ENCODE measurements around the gene COL2A1.

The COL2A1 gene

DNA sequence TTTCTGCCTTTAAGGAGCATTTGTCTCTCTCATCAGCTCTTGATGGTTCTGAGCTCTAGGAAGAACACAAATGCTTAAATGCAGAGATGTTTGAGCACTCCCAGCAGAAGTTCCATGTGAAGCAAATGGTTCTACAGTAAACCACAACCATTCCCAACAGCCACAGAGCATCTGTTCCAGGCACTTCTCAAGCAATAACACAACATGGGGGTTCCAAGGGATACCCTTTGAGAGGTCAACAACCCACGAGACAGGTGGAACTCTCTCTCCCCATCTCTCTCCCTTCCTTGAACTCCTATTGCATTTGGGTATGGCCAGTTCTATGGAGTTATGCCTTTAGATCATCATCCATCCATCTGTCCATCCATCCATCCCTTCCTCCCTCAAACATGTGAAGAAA, 5.2 kb upstream of the COL2A1 start:
- DNase-seq, result no peak

DNA sequence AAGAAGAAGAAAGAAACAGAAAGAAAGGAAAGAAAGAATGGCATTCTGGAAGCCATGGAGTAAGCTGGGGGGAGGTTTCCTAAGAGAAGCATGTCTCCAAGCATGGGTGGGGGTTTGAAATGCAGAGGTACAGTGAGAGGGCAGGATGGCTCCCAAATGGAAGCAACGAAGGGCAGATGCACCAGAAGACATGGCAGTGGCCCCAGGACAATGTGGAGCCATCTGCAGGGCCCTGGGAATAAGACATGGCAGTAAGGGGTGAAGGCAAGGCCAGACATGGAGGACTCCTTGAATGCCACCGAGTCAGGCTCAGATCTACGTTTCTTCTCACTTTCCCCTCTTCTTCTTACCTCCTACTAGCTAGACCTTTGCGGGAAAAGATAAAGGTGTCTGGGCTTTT, 4.7 kb upstream of the COL2A1 start:
- DNase-seq, result no peak

- no peak for DNase-seq
These were observed 4.1 kb upstream of the COL2A1 start for GRCh38 chr12:48008349-48008748.

DNA sequence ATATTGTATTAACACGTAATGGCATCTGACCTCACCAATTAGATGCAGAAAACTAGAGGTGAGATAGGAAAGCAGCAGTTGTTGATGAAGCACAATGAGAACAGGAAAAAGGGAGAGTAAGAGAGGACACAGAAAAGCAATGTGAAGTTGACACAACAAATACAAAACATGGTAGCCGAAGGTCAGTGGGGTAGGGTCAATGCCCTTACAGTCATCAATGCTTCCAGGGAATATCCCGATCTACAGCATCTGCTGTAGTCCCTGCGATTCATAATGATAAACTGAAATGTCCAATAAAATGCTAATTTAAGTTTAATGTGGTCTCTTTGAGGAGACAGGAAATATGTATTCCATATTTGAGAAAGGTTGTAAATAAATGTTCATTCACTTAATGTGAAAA, 2.9 kb upstream of the COL2A1 start:
- DNase-seq, result no peak

GRCh38 chr12:48005750-48006021, 1.4 kb upstream of the COL2A1 start:
- DNase-seq, result no peak

DNA sequence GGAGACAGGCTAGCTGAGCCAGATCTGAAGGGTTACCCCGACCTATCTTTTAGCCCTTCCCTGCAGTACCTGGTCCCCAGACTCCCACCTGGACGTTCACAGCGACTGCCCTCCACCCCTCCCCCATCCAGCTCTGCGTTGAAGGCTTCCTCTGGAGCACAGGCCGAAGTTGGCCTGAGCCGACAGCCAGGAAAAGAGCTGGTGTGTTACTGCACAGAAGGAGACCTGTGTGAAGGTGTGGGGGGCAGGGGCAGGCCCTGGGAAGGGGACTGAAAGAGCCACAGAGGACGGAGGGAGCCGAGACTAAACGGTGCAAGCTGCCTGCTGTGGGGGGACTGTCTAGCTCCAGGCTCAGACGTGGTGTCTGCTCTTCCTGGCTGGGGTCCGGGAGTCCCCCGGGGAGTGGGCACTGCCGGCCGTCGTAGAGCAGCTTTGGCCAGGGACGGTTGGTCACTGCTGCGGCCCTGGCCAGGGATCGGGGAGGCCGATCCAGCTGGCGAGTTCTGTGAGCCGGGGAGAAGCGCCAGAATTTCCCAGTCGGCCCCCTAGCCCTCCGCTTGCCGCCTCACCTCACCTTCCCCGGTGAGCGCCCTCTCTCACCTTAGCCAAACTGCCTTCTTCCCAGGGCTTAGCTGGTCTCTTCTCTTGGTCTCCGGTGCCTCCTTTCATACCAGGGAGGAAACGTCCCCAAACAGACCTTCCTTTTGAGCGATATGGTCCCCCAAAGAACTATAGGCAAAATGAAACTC, 899 bp upstream of the COL2A1 start:
- no peak for DNase-seq

DNA sequence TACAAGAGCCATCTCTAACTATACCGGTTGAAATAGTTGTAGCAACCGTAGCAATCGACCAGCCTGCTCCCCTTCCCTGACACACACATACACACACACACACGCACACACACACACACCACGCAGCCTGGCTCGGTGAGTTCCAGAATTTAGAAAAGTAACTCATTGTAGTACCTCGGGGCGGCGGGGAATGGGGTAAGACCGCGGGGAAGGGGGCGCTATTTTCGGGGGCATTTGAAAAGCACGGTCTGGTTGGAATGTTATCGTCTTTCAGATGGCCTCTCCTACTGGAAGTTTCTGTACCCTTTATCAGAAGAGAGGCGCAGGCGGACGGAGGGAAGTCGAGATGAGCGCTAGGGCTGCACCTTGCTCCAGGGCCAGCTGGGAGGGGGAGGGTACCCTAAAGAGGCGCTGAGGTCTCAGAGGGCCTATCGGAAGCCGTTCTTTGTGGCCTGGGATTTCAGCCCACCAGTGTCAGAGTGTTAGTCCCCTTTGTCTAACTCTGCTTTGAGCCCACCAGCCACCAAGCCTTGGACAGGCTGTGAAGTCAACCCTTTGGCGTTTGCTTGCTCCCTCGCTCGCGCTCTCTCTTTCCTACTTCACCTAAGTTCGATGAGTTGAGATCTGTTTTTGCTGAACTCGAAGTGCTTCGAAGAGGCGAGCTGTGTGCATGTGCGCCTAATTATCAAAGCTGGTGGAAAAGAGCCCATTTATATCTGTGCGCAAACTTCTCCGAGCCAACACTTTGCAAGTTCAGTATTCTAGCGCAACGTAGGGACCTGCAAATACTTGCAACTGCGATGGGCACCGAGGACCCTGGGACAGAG, 837 bp downstream of the COL2A1 start:
- no peak for DNase-seq

DNA sequence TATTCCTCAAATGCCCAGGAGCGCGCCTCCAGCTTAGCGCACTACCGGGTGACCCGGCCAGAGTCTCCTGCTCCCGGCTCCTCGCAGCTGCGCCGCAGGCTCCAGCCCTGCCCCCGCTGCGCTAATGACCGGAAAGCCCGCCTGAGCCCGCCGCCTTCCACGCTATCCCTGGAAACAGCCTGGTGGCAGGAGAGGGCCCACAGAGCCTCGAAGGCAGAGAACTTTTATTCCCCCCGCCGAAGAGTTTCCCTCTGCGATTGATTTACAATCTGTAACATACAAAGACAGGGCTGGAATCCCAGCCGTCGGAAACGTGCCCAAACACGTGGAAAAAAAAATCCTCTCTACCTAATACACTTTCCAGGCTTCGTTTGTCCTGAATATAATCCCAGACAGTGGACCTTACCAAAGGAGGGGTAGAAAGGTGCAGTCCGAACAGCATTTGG, 1.5 kb downstream of the COL2A1 start:
- no peak for DNase-seq

DNA sequence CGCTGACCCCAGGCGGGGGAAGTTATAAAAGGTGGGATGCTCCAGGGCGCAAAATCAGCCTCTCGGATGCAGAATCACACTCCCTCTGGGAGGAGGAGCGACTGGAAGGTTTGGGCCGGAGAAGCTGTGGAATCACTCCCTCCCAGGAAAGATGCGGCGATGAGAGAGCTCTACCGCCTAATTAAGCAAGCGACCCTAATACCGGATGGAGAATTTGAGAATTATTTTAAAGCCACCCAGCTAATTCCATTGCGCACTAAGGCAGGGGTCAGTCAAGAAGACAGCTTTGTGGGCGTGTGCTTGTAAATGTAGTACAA, 1.9 kb downstream of the COL2A1 start:
- DNase-seq, result peak; percentile 57

DNA sequence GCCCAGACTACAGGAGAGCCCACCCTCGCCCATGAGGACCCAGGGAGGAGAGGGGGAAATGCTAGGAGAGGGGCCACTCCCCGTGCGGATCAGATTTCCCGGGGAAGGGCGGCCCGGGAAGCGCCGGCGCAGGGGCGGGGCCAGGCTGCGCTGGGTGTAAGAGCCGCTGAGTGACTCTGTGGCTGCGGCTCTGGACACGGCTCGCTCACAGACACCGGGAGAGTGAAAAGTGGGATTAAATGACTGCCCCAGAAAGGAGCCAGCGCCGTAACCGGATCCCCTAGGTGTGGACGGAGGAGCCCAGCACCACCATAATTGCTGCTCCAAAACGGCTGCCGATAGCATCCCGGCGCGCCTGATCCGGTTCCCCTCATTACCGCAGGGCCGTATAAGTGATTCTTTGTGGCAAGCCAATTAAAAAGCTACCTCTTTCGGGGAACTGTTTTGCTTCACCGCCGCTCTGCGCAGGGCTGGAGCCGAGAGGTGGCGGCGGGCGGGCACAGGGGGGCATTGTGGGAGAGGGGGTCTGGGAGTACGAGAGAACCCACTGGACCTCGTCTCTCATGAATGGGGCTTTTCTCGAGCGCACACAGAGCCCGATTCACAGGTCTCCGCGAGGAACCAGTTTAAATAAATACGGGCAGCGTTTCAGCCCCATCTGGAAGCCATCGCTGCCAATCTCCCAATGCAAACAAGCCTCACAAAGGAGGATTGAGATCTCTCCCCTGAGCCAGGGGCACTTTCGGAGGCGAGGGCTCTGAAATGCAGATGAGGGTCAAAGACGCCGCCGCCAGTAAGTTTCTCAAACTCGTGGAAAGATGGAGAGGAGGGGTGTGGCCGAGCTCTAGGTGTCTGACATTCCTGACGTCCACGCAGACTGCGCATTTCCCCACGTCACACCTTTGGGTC, 2.5 kb downstream of the COL2A1 start:
- DNase-seq, result peak; percentile 83

DNA sequence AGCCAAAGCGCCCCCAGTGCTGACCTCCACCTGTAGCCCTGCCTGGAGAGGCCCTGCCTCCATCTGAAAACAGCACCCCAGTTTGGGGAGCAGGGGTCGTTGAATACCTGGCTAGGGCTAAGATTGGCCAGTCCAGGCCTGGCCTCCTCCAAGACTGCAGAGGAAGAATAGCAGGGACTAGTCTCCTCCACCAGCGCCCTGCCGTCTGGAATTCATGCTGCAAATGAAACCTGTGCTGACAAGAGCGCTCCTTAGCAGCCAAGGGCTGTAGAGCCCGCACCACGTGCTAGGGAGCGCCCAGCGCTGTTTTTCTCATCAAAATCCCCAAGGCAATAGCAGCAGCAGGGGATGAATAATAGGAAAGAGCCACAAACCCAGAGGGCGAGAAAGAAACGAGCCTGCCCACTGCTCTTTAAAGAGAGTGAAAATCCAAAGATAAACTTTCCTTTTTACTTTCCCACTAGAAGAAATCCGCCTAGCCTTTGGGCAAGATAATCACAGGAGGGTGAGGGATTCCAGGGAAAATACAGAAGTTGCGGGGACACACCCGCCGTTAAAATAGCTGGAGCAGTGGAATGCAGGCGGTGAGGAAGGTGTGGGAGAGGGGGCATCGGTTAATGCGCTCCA, 3.3 kb downstream of the COL2A1 start:
- peak; percentile 62 for DNase-seq

- DNase-seq, result no peak
These were observed 4.5 kb downstream of the COL2A1 start for GRCh38 chr12:47999816-48000215.

DNA sequence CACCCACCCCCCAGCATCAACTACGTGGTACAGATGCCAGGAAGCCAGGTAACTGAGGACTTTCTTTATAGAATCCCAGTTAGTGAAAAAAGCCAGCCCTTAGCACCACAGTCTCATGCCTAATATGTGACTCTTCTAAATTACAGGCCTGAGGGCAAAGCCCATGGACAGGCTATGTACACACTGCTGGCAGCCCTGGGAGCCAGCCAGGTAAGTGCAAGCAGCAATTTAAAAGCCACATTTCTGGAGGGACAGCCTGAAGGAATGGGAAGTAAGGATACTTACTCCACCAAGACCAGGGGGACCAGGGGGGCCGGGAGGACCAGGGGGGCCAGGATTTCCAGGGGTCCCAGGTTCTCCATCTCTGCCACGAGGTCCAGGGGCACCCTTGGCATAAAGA, 7.0 kb downstream of the COL2A1 start:
- DNase-seq, result no peak

- no peak for DNase-seq
These were observed 8.3 kb downstream of the COL2A1 start for GRCh38 chr12:47995981-47996401.

- DNase-seq, result no peak
These were observed 10.8 kb downstream of the COL2A1 start for GRCh38 chr12:47993491-47993890.

GRCh38 chr12:47992776-47993175, 11.5 kb downstream of the COL2A1 start:
- DNase-seq, result no peak

DNA sequence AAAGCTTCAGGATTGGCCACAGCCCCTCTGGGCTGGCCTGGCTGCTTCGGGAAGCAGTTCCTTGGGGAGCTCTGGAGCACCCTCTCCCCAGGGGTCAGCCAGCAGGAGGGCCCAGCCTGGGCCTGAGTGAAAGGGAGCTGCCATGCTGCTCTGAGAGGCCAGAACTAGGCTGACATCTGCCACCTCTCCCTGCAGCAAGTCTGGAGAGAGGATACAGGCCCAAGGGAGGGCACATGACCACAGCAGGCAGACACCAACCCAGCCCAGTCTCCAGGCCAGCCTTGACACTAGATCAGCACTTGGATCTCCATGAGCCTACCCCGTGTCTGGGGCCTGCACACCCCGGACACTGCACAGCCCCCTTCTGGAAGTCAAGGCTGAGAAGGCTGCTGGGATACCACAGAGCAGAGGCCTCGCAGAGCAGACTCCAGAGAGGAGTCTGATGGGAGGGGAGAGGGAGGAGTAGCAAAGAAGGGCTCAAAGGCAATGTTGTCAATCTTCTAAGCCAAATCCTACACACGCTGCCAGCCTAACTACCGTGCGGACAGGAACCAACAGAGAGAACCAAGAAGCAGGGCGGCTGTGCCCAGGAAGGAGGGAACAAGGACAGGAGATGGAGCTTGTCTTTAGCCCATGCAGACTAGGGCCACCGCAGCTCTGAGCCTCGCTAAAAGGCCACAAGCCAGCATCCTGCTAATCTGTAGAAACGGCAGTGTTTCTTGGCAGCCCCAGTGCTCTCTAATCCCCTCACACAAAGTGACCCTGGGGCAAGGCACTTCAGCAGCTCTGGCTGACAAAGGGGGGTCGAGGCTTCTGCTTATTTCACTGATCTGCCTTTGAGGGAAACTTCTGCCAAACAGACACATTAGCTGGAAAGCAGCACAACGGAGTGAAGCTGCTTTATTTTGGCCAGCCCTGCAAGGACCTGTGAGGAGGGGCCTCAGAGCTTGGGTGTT, 12.9 kb downstream of the COL2A1 start:
- no peak for DNase-seq

- no peak for DNase-seq
These were observed 13.7 kb downstream of the COL2A1 start for GRCh38 chr12:47990351-47991105.

GRCh38 chr12:47989666-47990065, 14.6 kb downstream of the COL2A1 start:
- no peak for DNase-seq

DNA sequence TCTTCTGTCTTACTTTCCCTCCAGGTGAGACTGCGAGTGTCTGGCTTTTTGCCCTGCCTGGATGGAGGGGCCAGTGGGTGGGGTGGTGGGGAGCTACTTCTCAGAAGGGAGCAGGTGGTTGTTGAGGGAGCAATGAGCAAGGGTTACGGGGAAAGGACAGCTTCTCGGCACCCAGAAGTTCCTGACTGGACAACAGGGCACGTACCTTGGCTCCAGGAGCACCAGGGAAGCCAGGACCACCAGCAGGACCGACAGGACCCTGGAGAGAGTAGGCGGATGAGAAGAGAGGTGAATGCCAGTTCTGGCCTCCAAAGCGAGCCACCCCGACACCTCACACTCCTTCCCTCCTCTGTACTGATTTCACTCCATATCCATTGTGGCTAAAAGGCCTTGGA, 15.3 kb downstream of the COL2A1 start:
- DNase-seq, result no peak
